Peyer's patch (tissue), 4 donors: ENCODE measurements around the gene GLI3.

Source experiments
- POLR2A ChIP-seq, 2 donors: fragments of 450-650 bp; IDR thresholded peaks; one replicate each; pipeline ENCODE4 v1.5.1; 2017; ENCODE audit warnings: antibody characterized with exemption in 2 of 2, mild to moderate bottlenecking in 2 of 2, moderate library complexity in 2 of 2
- TF ChIP-seq, protein P1 (sequence below), 6 experiments: fragments of 450-650 bp in 4 of 6; fragments of 200-600 bp in 2 of 6; sonication (generic) in 1 of 6; IDR thresholded peaks; one replicate each; pipeline ENCODE4 v1.5.1; 2017 to 2019; ENCODE audit warnings: antibody characterized with exemption in 6 of 6, mild to moderate bottlenecking in 3 of 6, moderate library complexity in 1 of 6

DNA sequence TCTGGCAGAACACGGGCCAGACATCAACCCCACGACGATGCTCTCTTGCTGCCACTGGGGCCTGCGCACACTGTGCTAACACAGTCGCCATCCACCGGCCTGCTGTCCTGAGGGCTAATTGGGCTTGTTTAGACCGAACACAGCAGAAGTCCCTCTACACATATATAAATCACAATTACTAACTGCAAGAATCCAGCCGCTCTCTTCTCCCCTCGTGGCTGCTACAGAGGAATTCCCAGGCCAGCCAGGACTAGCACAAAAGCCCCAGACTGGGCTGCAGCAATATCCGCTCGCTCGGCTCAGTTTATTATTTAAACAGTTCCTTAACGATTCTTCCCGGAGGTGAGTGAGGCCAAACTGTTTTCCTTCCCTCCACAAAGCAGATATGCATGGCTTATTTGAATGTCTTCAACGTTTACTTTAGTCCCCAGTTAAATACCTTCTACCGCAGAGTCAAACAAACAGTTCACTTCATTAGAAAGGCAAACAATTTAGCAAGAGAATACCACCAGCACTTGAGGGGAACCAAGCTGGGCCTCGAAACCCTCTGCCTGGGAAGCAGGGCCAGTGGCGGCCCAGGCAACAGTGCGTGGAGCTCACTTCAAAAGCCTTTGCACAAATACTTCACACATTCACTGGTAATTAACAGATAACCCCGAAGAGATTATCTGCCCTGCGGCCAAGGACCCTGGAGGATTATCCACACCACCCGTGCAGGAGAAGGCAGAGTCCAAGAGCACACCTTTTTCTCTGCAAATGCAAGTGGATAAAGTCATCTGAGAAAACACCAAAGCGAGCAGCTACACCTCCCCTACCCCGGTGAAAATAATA, 145.3 kb downstream of the GLI3 start:
- TF ChIP-seq, protein P1, sequence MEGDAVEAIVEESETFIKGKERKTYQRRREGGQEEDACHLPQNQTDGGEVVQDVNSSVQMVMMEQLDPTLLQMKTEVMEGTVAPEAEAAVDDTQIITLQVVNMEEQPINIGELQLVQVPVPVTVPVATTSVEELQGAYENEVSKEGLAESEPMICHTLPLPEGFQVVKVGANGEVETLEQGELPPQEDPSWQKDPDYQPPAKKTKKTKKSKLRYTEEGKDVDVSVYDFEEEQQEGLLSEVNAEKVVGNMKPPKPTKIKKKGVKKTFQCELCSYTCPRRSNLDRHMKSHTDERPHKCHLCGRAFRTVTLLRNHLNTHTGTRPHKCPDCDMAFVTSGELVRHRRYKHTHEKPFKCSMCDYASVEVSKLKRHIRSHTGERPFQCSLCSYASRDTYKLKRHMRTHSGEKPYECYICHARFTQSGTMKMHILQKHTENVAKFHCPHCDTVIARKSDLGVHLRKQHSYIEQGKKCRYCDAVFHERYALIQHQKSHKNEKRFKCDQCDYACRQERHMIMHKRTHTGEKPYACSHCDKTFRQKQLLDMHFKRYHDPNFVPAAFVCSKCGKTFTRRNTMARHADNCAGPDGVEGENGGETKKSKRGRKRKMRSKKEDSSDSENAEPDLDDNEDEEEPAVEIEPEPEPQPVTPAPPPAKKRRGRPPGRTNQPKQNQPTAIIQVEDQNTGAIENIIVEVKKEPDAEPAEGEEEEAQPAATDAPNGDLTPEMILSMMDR (IDR thresholded peaks at IDR 0.05), result no peak
- no peak for TF ChIP-seq POLR2A (IDR thresholded peaks at IDR 0.05)
